Measurements from ENCODE around the gene WDR86. TPM values are rescaled to one million over a fixed set of nuclear protein-coding genes. Genes with fewer than 3 reads are reported as not detected.

The WDR86 gene
- total and polyA plus RNA-seq, 2 of the 8 experiments (the other 6 are each of a cell fraction or from before 2014, with no cell fraction given): 12.7 to 15.8 TPM

DNA sequence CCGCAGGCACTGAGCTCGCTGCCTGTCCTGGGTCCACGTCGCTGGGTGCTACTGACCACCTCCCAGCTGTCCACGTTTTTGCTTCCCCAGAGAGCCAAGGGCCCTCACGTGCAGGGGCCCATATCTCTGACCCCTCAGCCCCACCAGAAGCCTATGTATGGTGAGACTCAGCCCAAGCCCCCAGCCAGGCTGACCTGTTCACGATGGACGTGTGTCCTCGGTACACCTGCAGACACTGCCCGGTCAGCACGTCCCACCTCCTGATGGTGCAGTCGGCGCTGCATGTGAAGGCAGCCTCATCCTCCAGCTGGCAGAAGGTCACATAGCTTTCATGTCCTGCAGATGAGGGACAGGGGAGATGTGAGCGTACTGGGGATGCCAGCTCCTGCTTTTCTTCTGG, 9.9 kb downstream of the WDR86 start (continued):
- TF ChIP-seq, protein P1, sequence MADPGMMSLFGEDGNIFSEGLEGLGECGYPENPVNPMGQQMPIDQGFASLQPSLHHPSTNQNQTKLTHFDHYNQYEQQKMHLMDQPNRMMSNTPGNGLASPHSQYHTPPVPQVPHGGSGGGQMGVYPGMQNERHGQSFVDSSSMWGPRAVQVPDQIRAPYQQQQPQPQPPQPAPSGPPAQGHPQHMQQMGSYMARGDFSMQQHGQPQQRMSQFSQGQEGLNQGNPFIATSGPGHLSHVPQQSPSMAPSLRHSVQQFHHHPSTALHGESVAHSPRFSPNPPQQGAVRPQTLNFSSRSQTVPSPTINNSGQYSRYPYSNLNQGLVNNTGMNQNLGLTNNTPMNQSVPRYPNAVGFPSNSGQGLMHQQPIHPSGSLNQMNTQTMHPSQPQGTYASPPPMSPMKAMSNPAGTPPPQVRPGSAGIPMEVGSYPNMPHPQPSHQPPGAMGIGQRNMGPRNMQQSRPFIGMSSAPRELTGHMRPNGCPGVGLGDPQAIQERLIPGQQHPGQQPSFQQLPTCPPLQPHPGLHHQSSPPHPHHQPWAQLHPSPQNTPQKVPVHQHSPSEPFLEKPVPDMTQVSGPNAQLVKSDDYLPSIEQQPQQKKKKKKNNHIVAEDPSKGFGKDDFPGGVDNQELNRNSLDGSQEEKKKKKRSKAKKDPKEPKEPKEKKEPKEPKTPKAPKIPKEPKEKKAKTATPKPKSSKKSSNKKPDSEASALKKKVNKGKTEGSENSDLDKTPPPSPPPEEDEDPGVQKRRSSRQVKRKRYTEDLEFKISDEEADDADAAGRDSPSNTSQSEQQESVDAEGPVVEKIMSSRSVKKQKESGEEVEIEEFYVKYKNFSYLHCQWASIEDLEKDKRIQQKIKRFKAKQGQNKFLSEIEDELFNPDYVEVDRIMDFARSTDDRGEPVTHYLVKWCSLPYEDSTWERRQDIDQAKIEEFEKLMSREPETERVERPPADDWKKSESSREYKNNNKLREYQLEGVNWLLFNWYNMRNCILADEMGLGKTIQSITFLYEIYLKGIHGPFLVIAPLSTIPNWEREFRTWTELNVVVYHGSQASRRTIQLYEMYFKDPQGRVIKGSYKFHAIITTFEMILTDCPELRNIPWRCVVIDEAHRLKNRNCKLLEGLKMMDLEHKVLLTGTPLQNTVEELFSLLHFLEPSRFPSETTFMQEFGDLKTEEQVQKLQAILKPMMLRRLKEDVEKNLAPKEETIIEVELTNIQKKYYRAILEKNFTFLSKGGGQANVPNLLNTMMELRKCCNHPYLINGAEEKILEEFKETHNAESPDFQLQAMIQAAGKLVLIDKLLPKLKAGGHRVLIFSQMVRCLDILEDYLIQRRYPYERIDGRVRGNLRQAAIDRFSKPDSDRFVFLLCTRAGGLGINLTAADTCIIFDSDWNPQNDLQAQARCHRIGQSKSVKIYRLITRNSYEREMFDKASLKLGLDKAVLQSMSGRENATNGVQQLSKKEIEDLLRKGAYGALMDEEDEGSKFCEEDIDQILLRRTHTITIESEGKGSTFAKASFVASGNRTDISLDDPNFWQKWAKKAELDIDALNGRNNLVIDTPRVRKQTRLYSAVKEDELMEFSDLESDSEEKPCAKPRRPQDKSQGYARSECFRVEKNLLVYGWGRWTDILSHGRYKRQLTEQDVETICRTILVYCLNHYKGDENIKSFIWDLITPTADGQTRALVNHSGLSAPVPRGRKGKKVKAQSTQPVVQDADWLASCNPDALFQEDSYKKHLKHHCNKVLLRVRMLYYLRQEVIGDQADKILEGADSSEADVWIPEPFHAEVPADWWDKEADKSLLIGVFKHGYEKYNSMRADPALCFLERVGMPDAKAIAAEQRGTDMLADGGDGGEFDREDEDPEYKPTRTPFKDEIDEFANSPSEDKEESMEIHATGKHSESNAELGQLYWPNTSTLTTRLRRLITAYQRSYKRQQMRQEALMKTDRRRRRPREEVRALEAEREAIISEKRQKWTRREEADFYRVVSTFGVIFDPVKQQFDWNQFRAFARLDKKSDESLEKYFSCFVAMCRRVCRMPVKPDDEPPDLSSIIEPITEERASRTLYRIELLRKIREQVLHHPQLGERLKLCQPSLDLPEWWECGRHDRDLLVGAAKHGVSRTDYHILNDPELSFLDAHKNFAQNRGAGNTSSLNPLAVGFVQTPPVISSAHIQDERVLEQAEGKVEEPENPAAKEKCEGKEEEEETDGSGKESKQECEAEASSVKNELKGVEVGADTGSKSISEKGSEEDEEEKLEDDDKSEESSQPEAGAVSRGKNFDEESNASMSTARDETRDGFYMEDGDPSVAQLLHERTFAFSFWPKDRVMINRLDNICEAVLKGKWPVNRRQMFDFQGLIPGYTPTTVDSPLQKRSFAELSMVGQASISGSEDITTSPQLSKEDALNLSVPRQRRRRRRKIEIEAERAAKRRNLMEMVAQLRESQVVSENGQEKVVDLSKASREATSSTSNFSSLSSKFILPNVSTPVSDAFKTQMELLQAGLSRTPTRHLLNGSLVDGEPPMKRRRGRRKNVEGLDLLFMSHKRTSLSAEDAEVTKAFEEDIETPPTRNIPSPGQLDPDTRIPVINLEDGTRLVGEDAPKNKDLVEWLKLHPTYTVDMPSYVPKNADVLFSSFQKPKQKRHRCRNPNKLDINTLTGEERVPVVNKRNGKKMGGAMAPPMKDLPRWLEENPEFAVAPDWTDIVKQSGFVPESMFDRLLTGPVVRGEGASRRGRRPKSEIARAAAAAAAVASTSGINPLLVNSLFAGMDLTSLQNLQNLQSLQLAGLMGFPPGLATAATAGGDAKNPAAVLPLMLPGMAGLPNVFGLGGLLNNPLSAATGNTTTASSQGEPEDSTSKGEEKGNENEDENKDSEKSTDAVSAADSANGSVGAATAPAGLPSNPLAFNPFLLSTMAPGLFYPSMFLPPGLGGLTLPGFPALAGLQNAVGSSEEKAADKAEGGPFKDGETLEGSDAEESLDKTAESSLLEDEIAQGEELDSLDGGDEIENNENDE (IDR thresholded peaks at IDR 0.05; ENCODE audit: insufficient replicate concordance, low read length): no peak
- TF ChIP-seq NANOG (IDR thresholded peaks at IDR 0.05; ENCODE audit: insufficient read depth, low read depth, low read length, poor library complexity, severe bottlenecking) (no peak), POU5F1 (IDR thresholded peaks at IDR 0.05; ENCODE audit: low read depth, low read length) (no peak), KDM5A (IDR thresholded peaks at IDR 0.05; ENCODE audit: low read length) (no peak), POLR2A (IDR thresholded peaks at IDR 0.05; ENCODE audit: control extremely low read depth in 1 of 2, low read depth in 2 of 2, low read length in 2 of 2) (no peak), RBBP5 (IDR thresholded peaks at IDR 0.05; ENCODE audit: borderline replicate concordance, low read depth, low read length) (no peak), MAFK (IDR thresholded peaks at IDR 0.05; ENCODE audit: low read depth, low read length) (no peak), SUZ12 (IDR thresholded peaks at IDR 0.05; ENCODE audit: low read length) (no peak)
- TF ChIP-seq, protein P2, sequence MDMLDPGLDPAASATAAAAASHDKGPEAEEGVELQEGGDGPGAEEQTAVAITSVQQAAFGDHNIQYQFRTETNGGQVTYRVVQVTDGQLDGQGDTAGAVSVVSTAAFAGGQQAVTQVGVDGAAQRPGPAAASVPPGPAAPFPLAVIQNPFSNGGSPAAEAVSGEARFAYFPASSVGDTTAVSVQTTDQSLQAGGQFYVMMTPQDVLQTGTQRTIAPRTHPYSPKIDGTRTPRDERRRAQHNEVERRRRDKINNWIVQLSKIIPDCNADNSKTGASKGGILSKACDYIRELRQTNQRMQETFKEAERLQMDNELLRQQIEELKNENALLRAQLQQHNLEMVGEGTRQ (IDR thresholded peaks at IDR 0.05; ENCODE audit: low read length): no peak
